ENCODE measurements around the gene ADCYAP1R1.

The ADCYAP1R1 gene

GRCh38 chr7:31100871-31101270 is 48.8 kb downstream of the ADCYAP1R1 start:
- no peaks in the 10 kb centered on the region for H3K36me3 ChIP-seq
- H3K9me3 ChIP-seq = no peaks in the 10 kb centered on the region
- TF ChIP-seq CTCF (IDR thresholded peaks at IDR 0.05) = no peak
- no peaks in the 10 kb centered on the region for H3K4me1 ChIP-seq (ENCODE audit: control insufficient read depth in 1 of 2, insufficient read depth in 1 of 2, low read depth in 1 of 2, low read length in 1 of 2)
- no peak overlapping the region for H3K27ac ChIP-seq
- H3K27me3 ChIP-seq = no peaks in the 10 kb centered on the region
- H3K4me3 ChIP-seq (ENCODE audit: low read depth in 1 of 2, low read length in 1 of 2) = no peak overlapping the region

- H3K9me3 ChIP-seq = no peaks in the 10 kb centered on the region
- no peaks in the 10 kb centered on the region for H3K36me3 ChIP-seq
- no peak overlapping the region for H3K4me3 ChIP-seq (ENCODE audit: low read depth in 1 of 2, low read length in 1 of 2)
- no peaks in the 10 kb centered on the region for H3K27me3 ChIP-seq
- no peak overlapping the region for H3K27ac ChIP-seq
- TF ChIP-seq CTCF (IDR thresholded peaks at IDR 0.05) = no peak
- H3K4me1 ChIP-seq (ENCODE audit: control insufficient read depth in 1 of 2, insufficient read depth in 1 of 2, low read depth in 1 of 2, low read length in 1 of 2) = no peaks in the 10 kb centered on the region
These were observed 49.4 kb downstream of the ADCYAP1R1 start for GRCh38 chr7:31101544-31101943.

DNA sequence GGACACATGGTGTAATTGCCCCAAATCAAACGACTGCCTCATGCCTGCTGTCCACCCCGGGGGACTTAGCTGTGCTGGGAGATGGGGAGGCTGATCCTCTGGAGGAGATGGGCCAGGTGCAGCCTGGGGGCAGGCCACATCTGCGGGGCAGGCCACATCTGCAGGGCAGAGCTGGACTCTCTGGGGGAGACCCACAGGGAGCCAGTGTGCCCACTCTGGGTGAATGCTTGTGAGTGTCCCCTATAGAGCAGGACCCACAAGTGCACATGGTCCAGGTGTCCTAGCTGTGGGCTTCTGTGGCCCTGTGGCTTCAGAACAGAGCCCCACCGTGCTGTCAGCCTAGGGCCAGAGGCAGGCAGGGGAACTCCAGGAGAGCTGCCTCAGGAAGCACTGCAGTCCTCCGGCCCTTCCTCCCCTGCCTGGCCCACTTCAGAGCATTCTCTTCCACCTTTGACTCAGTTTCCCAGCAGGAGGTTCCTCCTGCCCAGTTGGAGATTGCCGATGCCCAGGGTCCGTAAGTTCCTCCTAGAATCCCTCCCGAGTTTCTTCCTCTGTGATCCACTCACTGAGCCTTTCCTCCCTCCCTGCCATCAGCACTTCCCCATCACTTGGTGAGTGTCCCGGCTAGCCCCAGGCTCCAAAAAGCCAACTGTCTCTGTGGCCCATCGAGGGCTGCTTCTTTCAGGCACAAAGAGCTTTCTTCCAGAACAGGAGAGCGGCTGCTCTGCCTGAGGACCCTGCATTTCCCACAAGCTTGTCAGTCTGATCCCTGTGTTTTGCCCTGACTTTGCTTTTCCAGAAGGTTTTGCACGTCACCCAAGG is 50.3 kb downstream of the ADCYAP1R1 start:
- no peaks in the 10 kb centered on the region for H3K27me3 ChIP-seq
- H3K4me1 ChIP-seq (ENCODE audit: control insufficient read depth in 1 of 2, insufficient read depth in 1 of 2, low read depth in 1 of 2, low read length in 1 of 2) = no peaks in the 10 kb centered on the region
- H3K36me3 ChIP-seq = no peaks in the 10 kb centered on the region
- H3K4me3 ChIP-seq (ENCODE audit: low read depth in 1 of 2, low read length in 1 of 2) = no peak overlapping the region
- no peak for TF ChIP-seq CTCF (IDR thresholded peaks at IDR 0.05)
- no peak overlapping the region for H3K27ac ChIP-seq
- no peaks in the 10 kb centered on the region for H3K9me3 ChIP-seq

- Histone ChIP-seq H3K36me3 (no peaks in the 10 kb centered on the region), H3K27me3 (no peaks in the 10 kb centered on the region), H3K9me3 (no peaks in the 10 kb centered on the region), H3K4me3 (ENCODE audit: low read depth in 1 of 2, low read length in 1 of 2) (no peak overlapping the region), H3K4me1 (ENCODE audit: control insufficient read depth in 1 of 2, insufficient read depth in 1 of 2, low read depth in 1 of 2, low read length in 1 of 2) (no peaks in the 10 kb centered on the region), H3K27ac (no peak overlapping the region)
- no peak for TF ChIP-seq CTCF (IDR thresholded peaks at IDR 0.05)
These were observed 51.1 kb downstream of the ADCYAP1R1 start for GRCh38 chr7:31102973-31103850.

DNA sequence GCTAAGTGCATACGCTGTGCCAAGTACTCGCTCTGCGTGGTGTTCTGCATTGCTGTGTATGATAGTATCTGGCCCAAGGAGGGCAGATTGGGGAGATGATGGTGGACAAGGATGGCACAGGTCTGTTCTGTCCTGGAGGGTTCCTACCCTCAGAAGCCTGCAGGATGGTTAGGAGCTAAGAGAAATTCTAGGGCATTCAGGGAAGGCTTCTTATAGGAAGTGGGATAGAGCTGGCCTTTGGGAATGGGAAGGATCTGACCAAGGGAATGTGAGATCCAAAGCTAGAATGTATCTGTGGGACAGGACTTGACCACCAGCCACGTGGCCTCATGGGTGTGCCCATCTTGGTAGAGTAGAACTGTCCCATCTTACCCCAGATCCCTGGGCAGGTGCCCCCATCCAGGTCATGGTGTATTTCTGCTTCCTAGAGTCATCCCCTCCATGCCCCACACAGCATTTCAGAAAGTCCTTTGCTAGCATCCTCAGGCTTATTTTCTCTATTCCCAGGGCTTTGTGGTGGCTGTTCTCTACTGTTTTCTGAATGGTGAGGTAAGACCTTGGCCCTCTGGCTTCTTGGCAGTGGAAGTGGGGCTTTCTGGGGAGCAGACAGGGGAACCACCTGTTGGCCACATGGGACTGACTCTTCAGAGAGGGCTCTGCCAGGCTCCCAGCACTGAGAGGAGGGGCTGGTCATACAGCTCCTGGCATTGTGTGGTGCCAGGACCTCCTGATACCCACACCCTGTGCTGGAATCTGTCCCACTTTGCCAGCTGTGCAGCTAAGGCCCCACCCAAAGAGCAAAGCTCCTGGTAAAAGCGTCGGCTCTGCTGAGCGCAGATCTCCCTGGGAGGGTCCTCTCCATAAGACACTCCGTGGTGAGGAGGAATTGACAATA is 52.5 kb downstream of the ADCYAP1R1 start:
- Histone ChIP-seq H3K9me3 (no peaks in the 10 kb centered on the region), H3K4me1 (ENCODE audit: control insufficient read depth in 1 of 2, insufficient read depth in 1 of 2, low read depth in 1 of 2, low read length in 1 of 2) (no peaks in the 10 kb centered on the region), H3K27ac (no peak overlapping the region), H3K4me3 (ENCODE audit: low read depth in 1 of 2, low read length in 1 of 2) (no peak overlapping the region), H3K36me3 (no peaks in the 10 kb centered on the region), H3K27me3 (no peaks in the 10 kb centered on the region)
- TF ChIP-seq CTCF (IDR thresholded peaks at IDR 0.05) = no peak

Measured in neutrophil (primary cell).